DND-41 (cell line): ENCODE measurements around the gene HDAC4.

ENCODE experiments used
- CTCF ChIP-seq: IDR thresholded peaks from 2 replicates; pipeline ENCODE4 v1.5.1; 2012; ENCODE audit warnings: borderline replicate concordance, low read length, moderate library complexity, mild to moderate bottlenecking; ENCODE audit not compliant: poor library complexity, severe bottlenecking; ENCODE audit errors: extremely low read depth
- EZH2 ChIP-seq: IDR thresholded peaks from 3 replicates; pipeline ENCODE4 v1.6.1; 2012; ENCODE audit warnings: borderline replicate concordance, low read depth, mild to moderate bottlenecking, moderate library complexity, low read length, inconsistent platforms; ENCODE audit not compliant: severe bottlenecking

- TF ChIP-seq EZH2 (no peak), CTCF (no peak)
Observed at GRCh38 chr2:239201531-239201876, 199.3 kb downstream of the HDAC4 start.
